Measurements from ENCODE around the gene GRB10. TPM values are rescaled to one million over a fixed set of nuclear protein-coding genes. Genes with fewer than 3 reads are reported as not detected.

GRB10 gene
- total RNA-seq, 1 donor from 2014 or later, result 58.6 TPM

- Histone ChIP-seq H3K27ac (no peak overlapping the region), H3K4me1 (no peaks in the 10 kb centered on the region), H3K9me3 (no peaks in the 10 kb centered on the region), H3K4me3 (no peak overlapping the region), H3K36me3 (no peaks in the 10 kb centered on the region), H3K27me3 (no peaks in the 10 kb centered on the region)
- ATAC-seq (no peak), DNase-seq (no peak)
- intact Hi-C loops (cut with DNase I), result no loop called here
- no peak for TF ChIP-seq CTCF (IDR thresholded peaks at IDR 0.05)
Observed at GRCh38 chr7:50540785-50541579, 241.7 kb downstream of the GRB10 start.

Other genes with a start within 250 kb of the GRB10 start
- 3.1 TPM for gene DDC, start 217.5 kb downstream of the GRB10 start, total RNA-seq

Measured in upper lobe of right lung (tissue), 1 donor.